Endothelial cell of umbilical vein (primary cell): ENCODE results near the gene SLFN12L. TPM values are rescaled to one million over a fixed set of nuclear protein-coding genes. Genes with fewer than 3 reads are reported as not detected.

Source experiments
- BruUV-seq: library from RNA; stranded (reverse); fragments of 400-500 nt; replicated peaks from 2 replicates; lab custom pipeline; 2021; lab: Mats Ljungman, UMichigan
- CTCF ChIA-PET: fragments of 300-600, 350-600 bp; sonication (Branson Sonifier 250); formaldehyde crosslinking; loops from one replicate; lab custom pipeline; 2021; ENCODE audit warnings: antibody characterized with exemption, inconsistent platforms; lab: Charles Lee
- POLR2A ChIA-PET: fragments of 300-600, 350-600 bp; sonication (Branson Sonifier 250); formaldehyde crosslinking; loops from one replicate; lab custom pipeline; 2021; ENCODE audit warnings: antibody characterized with exemption, inconsistent platforms; lab: Charles Lee
- DNase-seq: peaks from one replicate; pipeline ENCODE4 v3.0.0-alpha.2; 2011; ENCODE audit warnings: low read depth, low spot score
- FAIRE-seq: peaks from 2 replicates; lab custom pipeline; 2011; peaks lifted over from hg19 to GRCh38; lab: Jason Lieb, UNC
- H2AFZ ChIP-seq: 2 replicates; pipeline ENCODE4 v1.6.0; 2012; ENCODE audit warnings: low read depth, low read length, control low read depth, inconsistent platforms
- H3K27ac ChIP-seq: 2 replicates; pipeline ENCODE4 v1.5.1; 2011; ENCODE audit warnings: low read depth, mild to moderate bottlenecking, control low read depth, low read length, moderate library complexity; ENCODE audit not compliant: insufficient read depth
- H3K27me3 ChIP-seq, 2 experiments: 2 replicates each; pipeline versions ENCODE4 v1.6.0 to v1.6.1; 2011; ENCODE audit warnings: low read length in 2 of 2, mixed read lengths in 1 of 2; ENCODE audit not compliant: control insufficient read depth in 2 of 2, insufficient read depth in 2 of 2
- H3K36me3 ChIP-seq, 2 experiments: 2 replicates in 1 of 2; 3 replicates in 1 of 2; pipeline ENCODE4 v1.5.1; 2011; ENCODE audit warnings: low read length in 2 of 2, mild to moderate bottlenecking in 1 of 2, moderate library complexity in 1 of 2; ENCODE audit not compliant: control insufficient read depth in 2 of 2, insufficient read depth in 2 of 2; ENCODE audit errors: extremely low read depth in 1 of 2
- H3K4me1 ChIP-seq: 3 replicates; pipeline ENCODE4 v1.5.1; 2011; ENCODE audit warnings: mild to moderate bottlenecking, low read length; ENCODE audit not compliant: control insufficient read depth, insufficient read depth; ENCODE audit errors: extremely low read depth
- H3K4me2 ChIP-seq: 2 replicates; pipeline ENCODE4 v1.6.1; 2011; ENCODE audit warnings: low read length, control low read depth, mixed read lengths; ENCODE audit not compliant: insufficient read depth
- H3K4me3 ChIP-seq, 3 experiments: fragments of 200-600 bp in 1 of 3; sonication (generic), shearing (Covaris generic) in 1 of 3; replicated peaks in 1 of 3; 2 replicates each; pipeline ENCODE4 v1.5.1; 2011 to 2016; ENCODE audit warnings: control low read depth in 3 of 3, low read length in 3 of 3, mild to moderate bottlenecking in 2 of 3, inconsistent platforms in 1 of 3, low read depth in 1 of 3, moderate library complexity in 1 of 3; ENCODE audit not compliant: insufficient read depth in 1 of 3
- H3K79me2 ChIP-seq: 2 replicates; pipeline ENCODE4 v1.6.0; 2012; ENCODE audit warnings: low read length, inconsistent platforms; ENCODE audit not compliant: control insufficient read depth, insufficient read depth
- H3K9ac ChIP-seq: replicated peaks from 2 replicates; pipeline ENCODE3; 2011; ENCODE audit warnings: low read length, control low read depth; ENCODE audit not compliant: insufficient read depth; ENCODE audit errors: extremely low read depth
- H3K9me1 ChIP-seq: replicated peaks from 3 replicates; pipeline ENCODE4 v1.6.0; 2011; ENCODE audit warnings: mild to moderate bottlenecking, low read length; ENCODE audit not compliant: control insufficient read depth, insufficient read depth; ENCODE audit errors: extremely low read depth
- H3K9me3 ChIP-seq: replicated peaks from 2 replicates; pipeline ENCODE4 v1.5.1; 2012; ENCODE audit warnings: low read length, inconsistent platforms; ENCODE audit not compliant: control insufficient read depth, insufficient read depth
- H4K20me1 ChIP-seq: replicated peaks from 2 replicates; pipeline ENCODE3; 2011; ENCODE audit warnings: mild to moderate bottlenecking, low read length; ENCODE audit not compliant: control insufficient read depth, insufficient read depth; ENCODE audit errors: extremely low read depth
- EZH2 ChIP-seq: IDR thresholded peaks from 2 replicates; pipeline ENCODE4 v1.6.1; 2012; ENCODE audit warnings: borderline replicate concordance, low read depth, mild to moderate bottlenecking, moderate library complexity, low read length, inconsistent platforms; ENCODE audit not compliant: severe bottlenecking
- FOS ChIP-seq: IDR thresholded peaks from 2 replicates; pipeline ENCODE4 v1.6.1; 2011; ENCODE audit warnings: mild to moderate bottlenecking, low read length, moderate library complexity, borderline replicate concordance; ENCODE audit not compliant: insufficient read depth
- GATA2 ChIP-seq: IDR thresholded peaks from 2 replicates; pipeline ENCODE4 v1.7.0; 2011; ENCODE audit warnings: low read depth, mild to moderate bottlenecking, moderate library complexity, mixed read lengths, low read length; ENCODE audit not compliant: insufficient read length, insufficient read depth
- JUN ChIP-seq: IDR thresholded peaks from 2 replicates; pipeline ENCODE4 v1.6.1; 2011; ENCODE audit warnings: borderline replicate concordance, low read depth; ENCODE audit not compliant: insufficient read length, insufficient read depth
- MYC ChIP-seq: IDR thresholded peaks from one replicate; pipeline ENCODE4 v1.6.1; 2011; ENCODE audit warnings: mild to moderate bottlenecking, low read depth, low read length
- POLR2A ChIP-seq: IDR thresholded peaks from 2 replicates; pipeline ENCODE4 v1.6.1; 2012; ENCODE audit warnings: low read depth, mild to moderate bottlenecking, control low read depth, low read length
- POLR2AphosphoS5 ChIP-seq: IDR thresholded peaks from 2 replicates; pipeline ENCODE4 v1.6.1; 2012; ENCODE audit warnings: low read depth, mild to moderate bottlenecking, control low read depth, low read length, moderate library complexity; ENCODE audit not compliant: insufficient read depth
- dilution Hi-C: fragments of 300-500 bp; cut with MboI; formaldehyde crosslinking; loops from one replicate; pipeline ENCODE4 v1.15.0; 2019; ENCODE audit warnings: low sequenced_read_pairs; ENCODE audit not compliant: extremely low pct_ligation_motif_present
- intact Hi-C: fragments of 100-400 bp; cut with micrococcal nuclease; formaldehyde crosslinking; loops from one replicate; pipeline ENCODE4 v1.10.0; 2022
- polyA plus RNA-seq, 4 experiments: library from polyadenylated mRNA; depleted of rRNA in 3 of 4; stranded (reverse) in 3 of 4; unstranded in 1 of 4; fragments of >200 nt; gene quantifications; 2 replicates each; pipeline versions ENCODE4 v1.2.1 to v1.2.3, GENCODE V29; 2011 to 2012; ENCODE audit warnings: missing spikeins in 1 of 4
- total RNA-seq: library from RNA; stranded (reverse); gene quantifications from 2 replicates; pipeline ENCODE4 v1.2.3, GENCODE V29; 2021
- TF ChIP-seq, protein P1 (sequence below): IDR thresholded peaks from 2 replicates; pipeline ENCODE4 v1.6.1; 2011; ENCODE audit not compliant: insufficient read depth, insufficient read length
- TF ChIP-seq, protein P2 (sequence below), 2 donors: IDR thresholded peaks; 1 replicate in 1 of 2; 2 replicates in 1 of 2; pipeline ENCODE4 v1.5.1; 2011; ENCODE audit warnings: low read length in 2 of 2, mild to moderate bottlenecking in 2 of 2, moderate library complexity in 2 of 2, control low read depth in 1 of 2, inconsistent platforms in 1 of 2, low read depth in 1 of 2; ENCODE audit not compliant: insufficient read depth in 1 of 2; ENCODE audit errors: extremely low read depth in 1 of 2

The SLFN12L gene
- total and polyA plus RNA-seq, 2 donors (not counting 3 experiments of a cell fraction or from before 2014, with no cell fraction given) = not detected

DNA sequence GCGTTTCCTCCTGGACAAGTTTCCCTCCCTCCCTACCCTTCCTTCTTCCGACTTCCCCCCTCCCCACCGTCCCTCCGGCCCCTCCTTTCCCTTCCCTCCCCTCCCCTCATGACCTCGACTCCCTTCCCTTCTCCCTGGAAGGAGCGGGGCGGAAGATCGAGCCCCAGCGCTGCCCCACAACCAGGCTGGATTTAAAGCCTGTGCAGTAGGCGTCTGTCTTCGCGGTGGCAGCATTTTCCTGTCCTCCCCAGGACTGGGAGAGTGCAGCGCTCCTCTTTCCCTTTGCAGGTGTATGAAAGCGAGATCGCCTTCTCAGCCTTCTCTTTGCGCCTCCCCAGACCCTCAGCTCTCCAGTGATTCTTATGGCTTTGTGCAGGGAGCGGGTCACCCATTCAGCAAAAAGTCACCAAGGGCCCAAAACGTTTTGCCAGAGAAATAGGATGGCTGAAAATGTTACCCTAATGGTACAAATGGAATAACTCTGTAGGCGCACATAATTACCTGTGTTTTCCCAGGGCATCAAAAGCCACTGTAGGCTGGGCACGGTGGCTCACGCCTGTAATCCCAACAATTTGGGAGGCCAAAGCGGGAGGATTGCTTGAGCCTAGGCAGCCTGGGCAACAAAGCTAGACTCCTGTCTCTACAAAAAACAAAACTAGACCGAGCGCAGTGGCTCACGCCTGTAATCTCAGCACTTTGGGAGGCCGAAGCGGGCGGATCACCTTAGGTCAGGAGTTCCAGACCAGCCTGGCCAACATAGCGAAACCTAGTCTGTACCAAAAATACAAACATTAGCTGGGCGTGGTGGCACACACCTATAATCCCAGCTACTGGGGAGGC lies 40.8 kb downstream of the SLFN12L start:
- Histone ChIP-seq H3K9me1 (no peaks in the 10 kb centered on the region), H3K9ac (no peak overlapping the region), H3K36me3 (no peaks in the 10 kb centered on the region), H2AFZ (no peak overlapping the region), H3K27ac (no peak overlapping the region), H3K79me2 (no peaks in the 10 kb centered on the region), H3K4me1 (no peaks in the 10 kb centered on the region), H3K4me2 (no peak overlapping the region), H4K20me1 (no peaks in the 10 kb centered on the region), H3K27me3 (peaks cover 74 to 88% of the 10 kb centered on the region in 2 experiments), H3K9me3 (no peaks in the 10 kb centered on the region), H3K4me3 (no peak overlapping the region)
- DNase-seq (no peak), FAIRE-seq (no peak)
- no TSS peak for BruUV-seq
- TF ChIP-seq FOS (no peak), JUN (no peak), EZH2 (peak; percentile 77)
- intact Hi-C loops (no loop called here), dilution Hi-C loops (no loop called here)
- POLR2A ChIA-PET = no interaction called here
- CTCF ChIA-PET = no interaction called here

DNA sequence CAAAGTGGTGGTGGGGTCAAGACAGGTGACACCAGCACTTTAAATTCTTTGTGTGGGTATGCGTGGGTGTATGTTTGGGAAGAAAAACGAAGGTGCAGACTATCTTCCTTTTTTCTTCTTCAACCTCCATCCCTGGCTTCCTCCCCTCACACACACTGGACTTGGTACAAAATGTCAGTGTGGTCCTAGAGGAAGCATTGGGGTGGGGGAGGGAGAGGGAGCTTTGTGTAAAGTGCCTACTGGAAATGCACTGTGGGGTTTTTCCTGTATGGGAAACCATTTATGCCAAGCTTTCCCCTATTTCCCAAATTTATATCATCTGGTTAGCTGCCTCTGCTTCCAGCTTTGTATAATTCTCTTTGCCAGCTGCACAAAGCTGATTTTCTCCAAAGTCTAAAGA lies 44.4 kb downstream of the SLFN12L start:
- intact Hi-C loops (no loop called here), dilution Hi-C loops (no loop called here)
- Histone ChIP-seq H3K36me3 (no peaks in the 10 kb centered on the region), H3K4me1 (no peaks in the 10 kb centered on the region), H2AFZ (no peak overlapping the region), H3K27ac (no peak overlapping the region), H4K20me1 (no peaks in the 10 kb centered on the region), H3K9me1 (no peaks in the 10 kb centered on the region), H3K4me3 (no peak overlapping the region), H3K9me3 (no peaks in the 10 kb centered on the region), H3K4me2 (no peak overlapping the region), H3K79me2 (no peaks in the 10 kb centered on the region), H3K9ac (no peak overlapping the region), H3K27me3 (peaks cover 89 to 99% of the 10 kb centered on the region in 2 experiments)
- TF ChIP-seq MYC = no peak
- TF ChIP-seq, protein P1, sequence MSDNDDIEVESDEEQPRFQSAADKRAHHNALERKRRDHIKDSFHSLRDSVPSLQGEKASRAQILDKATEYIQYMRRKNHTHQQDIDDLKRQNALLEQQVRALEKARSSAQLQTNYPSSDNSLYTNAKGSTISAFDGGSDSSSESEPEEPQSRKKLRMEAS = no peak
- TF ChIP-seq GATA2 = no peak
- no peak for TF ChIP-seq JUN
- no peak for TF ChIP-seq EZH2
- TF ChIP-seq, protein P2, sequence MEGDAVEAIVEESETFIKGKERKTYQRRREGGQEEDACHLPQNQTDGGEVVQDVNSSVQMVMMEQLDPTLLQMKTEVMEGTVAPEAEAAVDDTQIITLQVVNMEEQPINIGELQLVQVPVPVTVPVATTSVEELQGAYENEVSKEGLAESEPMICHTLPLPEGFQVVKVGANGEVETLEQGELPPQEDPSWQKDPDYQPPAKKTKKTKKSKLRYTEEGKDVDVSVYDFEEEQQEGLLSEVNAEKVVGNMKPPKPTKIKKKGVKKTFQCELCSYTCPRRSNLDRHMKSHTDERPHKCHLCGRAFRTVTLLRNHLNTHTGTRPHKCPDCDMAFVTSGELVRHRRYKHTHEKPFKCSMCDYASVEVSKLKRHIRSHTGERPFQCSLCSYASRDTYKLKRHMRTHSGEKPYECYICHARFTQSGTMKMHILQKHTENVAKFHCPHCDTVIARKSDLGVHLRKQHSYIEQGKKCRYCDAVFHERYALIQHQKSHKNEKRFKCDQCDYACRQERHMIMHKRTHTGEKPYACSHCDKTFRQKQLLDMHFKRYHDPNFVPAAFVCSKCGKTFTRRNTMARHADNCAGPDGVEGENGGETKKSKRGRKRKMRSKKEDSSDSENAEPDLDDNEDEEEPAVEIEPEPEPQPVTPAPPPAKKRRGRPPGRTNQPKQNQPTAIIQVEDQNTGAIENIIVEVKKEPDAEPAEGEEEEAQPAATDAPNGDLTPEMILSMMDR (IDR thresholded peaks at IDR 0.05; ENCODE audit: extremely low read depth in 1 of 2, insufficient read depth in 1 of 2, low read depth in 1 of 2, low read length in 2 of 2) = no peak
- TF ChIP-seq FOS = no peak
- TF ChIP-seq POLR2A = no peak
- no peak for TF ChIP-seq POLR2AphosphoS5
- no peak for FAIRE-seq
- BruUV-seq = no TSS peak
- ChIA-PET CTCF (interaction anchor here (1.3 kb wide), 1 partner anchor 46 kb away, joined by 3 read pairs; no protein-coding TSS in a partner anchor), POLR2A (no interaction called here)
- DNase-seq = no peak
